Measurements from ENCODE around the gene TEKT3.

TEKT3 gene

DNA sequence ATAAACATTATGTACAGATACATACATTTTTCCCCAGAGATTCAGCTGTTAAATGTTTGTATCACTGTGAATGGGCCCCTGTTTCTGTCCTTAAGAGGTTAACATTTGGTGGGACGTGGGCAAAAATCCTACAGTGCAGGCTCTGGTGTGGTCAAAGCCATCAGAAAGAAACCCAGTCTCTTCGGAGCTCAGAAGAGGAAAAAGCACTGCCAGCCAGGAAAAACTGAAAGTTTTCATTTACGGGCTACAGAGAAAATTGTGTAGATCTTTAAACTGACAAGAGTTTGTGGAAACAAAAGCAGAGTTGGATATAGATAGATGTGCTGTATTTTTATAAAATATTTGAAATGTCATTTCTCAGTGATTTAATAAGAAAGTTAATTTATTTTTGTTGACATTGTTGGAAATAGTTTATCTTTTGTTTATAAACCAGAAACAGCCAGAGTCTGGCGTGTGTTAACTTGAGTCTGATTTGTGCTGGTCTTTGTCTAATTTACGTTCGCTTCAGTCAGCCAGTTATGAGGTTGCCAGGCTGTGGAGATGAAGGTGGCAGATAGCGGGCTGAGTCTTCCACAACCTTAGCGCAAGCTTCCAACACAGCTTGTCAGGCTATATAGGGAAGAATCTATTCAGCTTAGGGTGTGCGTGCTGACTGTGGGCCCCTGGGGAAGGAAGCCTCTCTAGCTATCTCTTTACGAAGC, 9.5 kb upstream of the TEKT3 start:
- DNase-seq (ENCODE audit: low spot score) = no peak

DNA sequence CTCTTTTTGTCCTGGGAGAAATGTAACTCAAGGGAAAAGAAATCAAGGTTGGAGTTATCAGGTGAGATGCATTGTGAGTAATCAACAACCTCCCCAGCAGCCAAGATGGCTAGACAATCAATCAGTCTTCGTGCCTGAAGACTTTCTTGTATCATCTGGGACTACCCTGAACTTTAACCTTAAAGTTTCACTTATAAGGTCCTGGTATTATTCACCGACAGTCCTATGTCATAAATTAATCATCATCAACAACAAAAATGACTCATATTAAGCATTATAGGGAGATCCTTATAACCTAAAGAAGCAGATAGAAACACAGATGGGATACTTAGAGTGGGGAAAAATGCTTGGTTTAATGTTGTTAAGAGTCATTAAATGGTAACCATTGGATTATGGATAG, 7.7 kb upstream of the TEKT3 start:
- DNase-seq (ENCODE audit: low spot score) = no peak

DNA sequence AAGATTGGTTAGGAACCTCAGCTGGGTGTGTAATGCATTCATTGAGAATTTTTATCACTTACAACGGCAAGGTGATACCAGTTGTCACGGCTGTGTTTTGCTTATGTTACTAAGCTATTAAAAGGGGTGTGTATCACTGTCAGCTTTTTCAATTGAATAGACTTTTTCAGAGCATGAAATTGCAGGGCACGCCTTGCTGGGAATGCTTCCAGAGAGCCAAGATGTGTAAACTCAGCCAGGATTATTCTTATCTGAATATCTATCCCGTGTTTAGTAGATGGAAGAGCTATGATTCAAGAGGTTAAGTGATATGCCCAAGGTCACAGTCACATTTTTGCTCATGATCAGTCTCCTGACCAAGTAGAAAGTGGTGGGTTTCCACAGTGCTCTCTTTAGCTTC, 6.6 kb upstream of the TEKT3 start:
- DNase-seq (ENCODE audit: low spot score) = no peak

DNA sequence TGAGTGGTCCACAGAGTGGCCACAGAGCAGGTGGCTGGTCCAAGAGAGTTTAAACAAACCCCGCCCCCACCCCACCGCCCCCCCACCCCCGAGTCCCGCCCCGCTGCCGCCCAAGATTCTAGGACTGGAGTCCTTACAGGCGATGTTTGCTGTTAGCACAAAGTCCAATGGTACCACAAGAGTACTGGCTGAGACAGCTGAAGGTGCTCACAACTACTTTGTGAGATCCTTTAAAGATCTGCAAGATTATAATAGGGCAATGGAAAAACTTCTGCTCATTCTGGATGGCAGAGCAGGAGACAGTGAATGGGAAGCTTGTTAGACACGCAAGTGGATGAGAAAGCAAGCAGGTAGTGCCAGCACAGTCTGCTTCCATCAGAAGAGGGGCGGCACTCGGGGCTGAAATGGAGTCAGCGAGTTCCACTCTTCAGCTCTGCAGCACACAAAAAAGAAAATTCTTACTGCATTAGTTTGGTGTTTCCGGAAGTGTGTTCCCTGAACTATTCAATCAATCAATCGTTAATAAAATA, 4.7 kb upstream of the TEKT3 start:
- DNase-seq (ENCODE audit: low spot score) = no peak

DNA sequence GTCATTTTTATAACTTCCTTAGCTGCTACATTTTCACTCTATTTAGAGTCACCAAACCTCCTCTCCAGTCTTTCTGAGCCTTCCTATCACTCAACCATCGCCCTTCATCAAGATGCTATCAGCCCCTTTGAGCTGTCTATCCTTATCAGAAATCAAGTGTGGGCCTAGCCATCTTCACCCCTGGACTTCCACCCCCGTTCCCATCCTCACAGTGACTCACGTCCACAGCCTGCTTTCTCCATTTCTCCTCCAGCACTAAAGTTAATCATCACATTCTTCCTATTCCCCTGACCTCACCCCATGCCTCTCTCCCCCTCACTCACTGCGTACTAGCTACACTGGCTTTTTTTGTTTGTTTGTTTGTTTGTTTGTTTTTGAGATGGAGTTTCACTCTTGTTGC, 2.4 kb upstream of the TEKT3 start:
- DNase-seq (ENCODE audit: low spot score) = peak; percentile 46

DNA sequence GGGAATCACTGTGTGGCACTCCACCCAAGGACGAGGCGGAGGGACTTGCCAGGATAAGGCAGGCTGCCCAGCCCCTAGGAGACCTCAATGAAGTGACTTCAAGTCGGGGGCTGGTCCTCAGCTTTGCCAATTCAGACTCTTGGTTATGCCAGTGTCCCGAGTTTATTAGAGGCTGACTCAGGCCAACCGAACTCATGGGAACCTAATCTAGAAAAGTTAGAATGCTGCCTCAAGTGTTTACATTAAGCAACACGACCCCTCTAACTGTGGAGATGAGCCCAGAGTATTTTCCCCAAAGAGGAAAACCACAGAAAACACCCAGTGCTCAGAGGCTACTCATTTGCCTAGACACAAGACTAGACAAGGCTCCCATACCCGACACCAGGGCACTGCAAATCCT, 1.1 kb upstream of the TEKT3 start:
- no peak for DNase-seq (ENCODE audit: low spot score)

DNA sequence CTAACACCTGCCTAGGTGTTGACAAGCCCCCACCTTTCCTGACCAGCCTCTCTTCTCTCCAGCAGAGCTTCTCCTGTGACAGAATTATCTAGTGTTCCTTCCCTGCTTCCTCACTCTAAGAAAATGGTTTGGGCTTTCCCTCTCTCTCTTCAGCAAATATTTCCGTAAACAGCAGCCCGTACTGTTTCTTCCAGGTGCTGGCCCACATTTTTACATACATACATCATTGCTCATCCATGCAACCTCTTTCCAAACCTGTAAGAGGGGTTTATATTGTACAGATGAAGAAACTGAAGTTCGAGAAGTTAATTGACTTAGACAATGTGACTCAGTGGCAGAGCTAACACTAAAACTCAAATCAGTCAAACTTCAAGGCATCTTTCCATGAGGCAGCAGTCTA, 569 bp upstream of the TEKT3 start:
- no peak for DNase-seq (ENCODE audit: low spot score)

DNA sequence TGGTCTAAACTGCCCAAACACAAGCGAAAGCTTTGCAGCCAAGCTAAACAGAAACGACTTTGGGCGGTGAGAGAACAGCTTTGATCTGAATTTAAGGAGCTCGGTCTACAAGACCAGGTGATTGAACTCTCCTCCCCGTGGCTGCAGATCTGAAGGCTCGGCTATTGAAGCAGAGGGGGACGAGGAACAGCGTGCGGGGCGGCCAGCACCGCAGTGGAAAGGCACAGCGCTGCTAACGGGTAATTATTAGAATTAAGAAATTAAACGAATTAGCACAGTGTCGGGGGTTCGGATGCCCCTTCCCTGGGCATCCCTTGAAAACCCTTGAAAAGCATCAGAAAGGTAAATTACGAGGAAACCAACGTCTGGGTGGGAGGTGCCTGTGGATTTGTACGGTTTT, 431 bp downstream of the TEKT3 start:
- DNase-seq (ENCODE audit: low spot score) = no peak

DNA sequence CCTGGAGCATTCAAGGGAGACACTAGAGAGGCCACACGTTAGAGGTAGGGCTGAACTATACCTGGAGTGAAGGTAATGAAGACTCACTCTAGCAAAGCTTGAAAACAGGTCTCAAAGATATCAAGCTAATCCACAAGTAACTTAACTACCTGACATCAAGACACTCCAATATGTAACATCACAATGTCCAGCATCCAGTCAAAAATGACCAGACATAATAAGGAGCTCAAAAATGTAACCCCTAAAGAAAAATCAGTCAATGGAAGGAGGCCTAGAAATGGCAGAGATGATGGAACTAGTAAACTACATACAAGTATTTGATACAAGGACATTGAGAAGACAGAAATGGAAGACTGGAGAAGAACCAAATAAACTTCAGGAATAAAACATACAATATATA, 6.0 kb downstream of the TEKT3 start:
- DNase-seq (ENCODE audit: low spot score) = no peak

DNA sequence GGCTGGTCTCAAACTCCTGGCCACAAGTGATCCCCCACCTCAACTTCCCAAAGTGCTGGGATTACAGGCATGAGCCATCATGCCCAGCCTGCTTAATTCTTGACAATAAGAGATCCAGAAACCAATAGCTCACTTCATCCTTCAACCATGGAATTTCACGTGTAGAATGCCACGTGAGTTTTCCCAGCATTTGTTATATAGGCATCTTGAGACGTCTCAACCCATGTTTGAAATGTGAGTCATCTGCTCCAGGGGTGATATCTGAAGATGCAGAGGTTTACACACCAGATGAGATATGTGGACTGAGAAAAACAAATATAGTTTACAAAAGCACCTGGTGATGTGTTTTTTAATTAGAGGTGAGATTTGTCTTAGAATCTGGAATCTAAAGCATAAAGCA, 7.1 kb downstream of the TEKT3 start:
- DNase-seq (ENCODE audit: low spot score) = no peak

DNA sequence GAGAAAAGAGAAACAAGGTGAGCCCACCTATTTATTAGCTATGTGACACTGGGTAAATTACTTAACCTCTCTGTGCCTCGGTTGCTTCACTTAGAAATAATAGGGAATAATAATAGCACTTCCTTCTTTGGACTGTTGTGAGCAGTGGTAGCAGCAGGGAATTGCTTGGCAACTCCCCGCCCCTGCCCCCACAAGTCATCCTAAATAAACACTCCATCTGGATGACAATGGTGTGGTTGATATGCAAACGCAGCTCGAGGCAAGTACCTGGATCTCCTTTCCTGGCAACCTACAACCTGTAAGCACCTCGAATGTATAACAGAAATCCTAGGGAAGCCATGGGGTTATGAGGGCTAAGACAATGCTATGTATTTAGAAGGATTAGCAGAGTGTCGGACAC, 9.1 kb downstream of the TEKT3 start:
- no peak for DNase-seq (ENCODE audit: low spot score)

DNA sequence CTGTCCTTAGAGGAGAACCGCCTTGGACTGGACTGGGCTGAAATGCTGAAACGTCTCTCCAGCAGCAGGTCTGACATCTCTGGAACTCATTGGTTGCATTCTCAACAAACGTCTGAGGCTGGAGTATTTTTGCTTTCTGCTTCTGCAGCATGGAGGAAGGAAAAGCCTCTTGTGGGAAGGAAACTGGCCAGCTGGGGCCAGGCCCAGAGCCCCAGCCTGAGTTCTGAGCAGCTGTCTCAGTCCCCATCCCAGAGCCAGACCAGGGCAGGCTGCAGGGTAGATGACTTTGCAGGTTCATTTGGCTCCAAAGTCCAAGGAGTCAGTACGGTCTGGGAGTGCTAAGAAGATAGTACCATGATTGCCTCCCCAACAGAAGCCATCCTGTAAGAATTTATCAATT, 18.3 kb downstream of the TEKT3 start:
- no peak for DNase-seq (ENCODE audit: low spot score)

DNA sequence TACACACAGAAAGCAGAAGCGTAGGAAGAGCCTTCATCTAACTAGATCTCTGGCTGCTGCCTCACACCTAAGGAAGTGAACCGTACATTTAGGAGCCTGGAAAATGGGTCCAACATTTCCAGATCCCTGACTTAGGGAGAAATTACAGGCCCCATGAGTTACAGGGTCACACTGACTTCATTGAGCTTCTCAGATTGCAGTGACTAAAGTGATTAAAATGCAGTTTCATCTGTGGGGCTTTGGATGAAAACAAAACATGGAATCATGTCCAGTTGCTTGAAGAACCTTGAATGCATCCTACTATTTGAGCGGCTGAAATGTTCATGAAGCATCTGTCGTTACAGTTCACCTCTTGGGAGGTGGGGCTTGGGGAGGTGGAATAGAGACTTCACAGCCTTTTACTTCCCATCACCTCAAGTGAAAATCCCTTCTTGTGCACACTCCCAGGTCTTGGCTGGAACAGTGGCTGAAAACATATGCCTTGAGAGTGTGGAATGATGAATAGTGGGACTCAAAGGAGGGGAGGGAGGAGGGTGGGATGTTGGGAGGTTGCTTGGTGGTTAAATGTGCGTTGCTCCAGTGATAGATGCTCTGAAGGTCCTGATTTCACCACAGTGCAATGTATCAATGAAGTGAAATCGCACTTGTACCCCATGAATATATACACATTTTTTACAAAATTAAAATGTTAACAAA, 19.7 kb downstream of the TEKT3 start:
- DNase-seq (ENCODE audit: low spot score) = no peak

DNA sequence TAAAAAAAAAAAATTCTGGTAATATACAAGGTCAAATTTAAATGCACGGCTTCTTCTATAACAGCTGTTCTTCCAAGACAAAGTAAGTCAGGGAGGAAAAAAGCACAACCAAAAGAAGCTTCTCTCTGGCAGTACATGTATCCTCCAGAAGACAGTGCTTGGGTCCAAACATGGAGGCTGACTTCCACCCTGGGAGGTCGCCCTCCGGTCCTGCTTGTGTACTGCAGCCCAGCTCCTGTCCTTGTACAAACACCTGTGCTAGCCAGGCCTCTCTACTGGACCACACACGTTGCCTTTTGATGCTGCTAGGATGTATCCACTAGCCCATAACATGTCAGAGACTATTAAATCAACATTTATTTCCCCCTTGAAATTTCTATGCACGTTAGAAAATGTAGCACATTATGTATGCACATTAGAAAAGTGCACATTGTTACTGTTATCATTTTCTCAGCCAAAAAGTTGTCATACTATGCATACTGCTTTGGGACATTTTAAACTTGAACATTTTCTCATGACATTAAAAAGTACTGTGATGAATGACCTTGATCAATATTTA, 21.9 kb downstream of the TEKT3 start:
- no peak for DNase-seq (ENCODE audit: low spot score)

DNA sequence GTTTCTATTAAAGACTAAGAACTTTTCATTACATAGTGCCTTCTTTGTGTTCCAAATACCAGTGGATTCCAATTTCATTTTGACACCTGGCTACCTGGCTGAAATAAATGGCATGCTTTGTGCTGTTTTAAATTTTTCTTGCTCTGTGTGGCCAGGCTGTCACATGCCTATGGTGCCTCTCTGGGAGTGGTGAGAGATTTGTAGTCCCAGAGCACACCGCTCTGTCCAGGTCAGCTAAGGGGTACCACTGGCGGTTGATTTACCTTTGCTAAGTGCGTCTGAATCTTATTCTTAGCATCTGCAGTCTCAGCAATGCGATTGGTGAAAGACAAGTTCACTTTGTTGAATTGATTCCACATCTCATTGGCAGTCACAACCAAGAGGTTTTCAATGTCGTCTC, 29.4 kb downstream of the TEKT3 start:
- no peak for DNase-seq (ENCODE audit: low spot score)

DNA sequence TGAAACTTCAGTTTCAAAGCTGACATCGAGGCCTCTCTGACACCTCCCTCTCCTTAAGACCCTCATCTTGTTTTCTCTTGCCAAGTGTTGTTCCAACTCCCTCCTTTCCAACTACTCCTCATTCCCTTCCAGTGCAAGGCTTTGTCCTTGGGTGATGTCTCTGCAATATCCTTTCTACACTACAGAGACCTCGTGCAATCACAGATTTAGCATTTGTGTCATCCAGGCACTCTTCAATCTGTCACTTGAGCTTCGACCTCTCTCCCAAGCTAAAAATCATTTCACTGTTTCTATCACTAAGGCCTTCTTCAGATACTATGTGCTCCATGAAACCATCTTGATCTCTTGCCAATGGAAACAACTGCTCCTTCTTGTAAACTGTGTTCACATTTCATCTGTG, 31.6 kb downstream of the TEKT3 start:
- DNase-seq (ENCODE audit: low spot score) = no peak

DNA sequence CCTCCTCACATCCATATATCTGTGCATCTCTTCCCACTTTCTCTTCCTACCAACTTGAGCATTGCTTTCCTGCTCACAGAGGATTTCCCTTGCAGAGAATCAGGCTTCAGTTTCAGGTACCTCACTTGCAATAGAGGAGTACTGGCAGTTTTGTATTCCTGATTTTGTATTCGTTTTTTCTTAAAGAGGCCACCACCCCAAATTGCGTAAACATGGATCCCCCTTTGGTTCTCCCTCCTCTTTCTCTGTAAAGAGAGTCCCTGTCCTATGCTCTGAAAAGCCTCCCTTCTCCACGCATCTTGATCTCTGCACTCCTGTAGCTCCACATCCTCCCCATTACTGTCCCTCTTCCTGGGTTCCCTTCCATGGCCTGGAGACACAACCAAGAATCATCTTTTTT, 32.2 kb downstream of the TEKT3 start:
- no peak for DNase-seq (ENCODE audit: low spot score)

DNA sequence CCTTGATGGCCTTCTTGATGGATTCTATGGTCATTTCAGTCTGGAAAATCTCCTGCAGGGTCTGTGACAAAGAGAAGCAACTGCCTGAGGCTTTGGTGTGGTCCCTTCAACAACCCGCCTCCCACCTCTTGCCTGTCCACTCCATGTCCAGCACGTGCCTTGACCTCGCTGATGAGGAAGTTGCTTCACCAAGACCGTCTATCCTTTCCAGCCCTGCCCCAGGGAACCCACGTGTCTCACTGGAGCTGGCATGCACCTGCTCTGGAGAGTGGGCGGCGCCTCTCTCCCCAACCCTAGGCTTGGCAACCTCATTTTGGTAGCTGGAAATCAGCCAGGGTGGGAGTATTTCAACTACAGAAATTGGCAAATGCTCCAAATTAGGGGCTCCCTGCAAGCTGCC, 32.6 kb downstream of the TEKT3 start:
- DNase-seq (ENCODE audit: low spot score) = no peak

DNA sequence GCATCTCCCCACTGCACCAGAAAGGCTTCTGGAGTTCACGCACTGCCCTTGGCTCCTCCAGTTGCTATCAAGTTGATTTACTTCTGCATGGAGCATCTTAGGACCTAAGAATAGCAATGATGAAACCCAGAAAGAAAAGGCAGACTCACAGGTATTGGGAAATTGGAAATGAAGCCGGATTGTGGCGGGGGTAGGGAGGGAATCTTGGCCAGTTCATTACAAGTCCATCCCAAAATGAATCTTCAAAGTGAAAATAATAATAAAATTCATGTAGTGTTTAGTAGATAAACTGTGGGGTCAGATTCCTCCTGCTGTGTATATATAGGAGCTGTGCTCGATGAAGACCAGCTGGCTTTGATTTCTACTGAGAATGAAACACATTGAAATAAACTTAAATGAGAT, 33.7 kb downstream of the TEKT3 start:
- DNase-seq (ENCODE audit: low spot score) = no peak

DNA sequence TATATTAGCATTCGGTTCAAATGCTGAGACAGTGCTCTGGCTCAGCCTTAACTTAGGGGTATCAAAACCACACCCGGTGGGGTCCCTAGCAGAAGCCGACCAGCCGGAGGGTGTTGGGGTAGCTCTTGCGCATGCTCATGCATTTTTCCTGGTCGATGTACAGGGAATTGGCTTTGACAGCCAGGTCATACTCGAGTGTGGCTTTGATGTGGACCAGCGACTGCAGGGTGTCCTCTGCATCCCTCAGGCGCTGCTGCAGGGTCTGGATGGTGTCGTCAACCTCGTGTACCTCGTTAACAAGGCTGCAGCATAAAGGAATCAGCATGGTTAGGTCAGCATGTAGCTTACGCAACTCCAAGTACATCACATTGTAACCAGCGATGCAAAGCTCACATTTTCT, 37.5 kb downstream of the TEKT3 start:
- DNase-seq (ENCODE audit: low spot score) = no peak

DNA sequence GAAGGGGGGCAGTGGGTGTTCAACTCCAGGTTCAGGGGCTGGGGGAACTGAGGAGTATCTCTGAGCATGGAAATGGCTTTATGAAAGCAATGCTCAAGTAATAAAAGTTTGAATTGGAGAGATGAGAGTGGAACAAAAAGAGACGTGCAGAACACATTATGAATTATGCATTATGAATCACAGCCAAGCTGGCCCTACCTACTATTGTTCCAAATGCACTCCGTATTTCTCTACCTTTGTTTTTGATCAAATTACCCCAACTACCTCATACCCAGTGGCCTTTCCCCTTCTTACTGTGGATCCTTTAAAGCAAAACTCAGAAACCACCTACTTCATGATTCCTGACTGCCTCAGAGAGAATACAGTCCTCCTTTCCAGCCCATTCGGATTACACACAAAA, 38.1 kb downstream of the TEKT3 start:
- DNase-seq (ENCODE audit: low spot score) = no peak

DNA sequence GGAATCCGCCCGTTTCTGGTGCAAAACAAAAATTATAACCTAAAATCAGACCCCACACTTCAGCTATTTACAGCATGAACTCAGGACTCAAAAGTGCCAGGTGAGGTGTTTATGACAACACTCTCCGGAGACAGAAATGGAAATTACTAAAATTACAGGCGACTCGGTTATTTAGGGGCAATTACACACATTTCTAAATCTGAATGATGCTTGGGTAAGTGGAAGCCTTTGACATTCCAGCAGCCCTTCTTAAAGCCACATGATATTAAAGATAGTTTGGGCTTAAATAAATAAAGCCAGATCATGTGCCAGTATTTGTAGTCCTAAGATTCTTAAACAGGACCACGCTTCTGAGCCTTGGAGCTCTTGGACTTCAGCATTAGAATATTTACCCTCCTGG, 39.6 kb downstream of the TEKT3 start:
- DNase-seq (ENCODE audit: low spot score) = no peak

DNA sequence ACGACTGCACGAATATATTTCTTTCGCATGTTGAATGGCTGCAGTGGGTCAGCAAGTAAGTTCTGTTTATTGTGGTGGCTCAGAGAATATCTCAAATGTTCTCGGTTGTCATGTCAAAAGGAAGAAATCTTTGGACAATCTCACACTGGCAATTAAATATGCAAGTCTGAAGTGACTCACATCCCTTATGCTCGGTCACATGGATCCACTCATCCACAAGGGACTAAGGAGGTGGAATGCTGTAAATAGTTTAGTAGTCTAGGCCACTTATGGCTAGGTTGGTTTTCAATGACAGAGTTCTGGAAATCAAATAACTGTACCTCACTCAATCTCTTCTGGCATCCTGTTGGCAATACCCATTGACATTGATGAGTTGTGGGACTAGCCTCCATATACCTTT, 43.2 kb downstream of the TEKT3 start:
- DNase-seq (ENCODE audit: low spot score) = peak; percentile 82

DNA sequence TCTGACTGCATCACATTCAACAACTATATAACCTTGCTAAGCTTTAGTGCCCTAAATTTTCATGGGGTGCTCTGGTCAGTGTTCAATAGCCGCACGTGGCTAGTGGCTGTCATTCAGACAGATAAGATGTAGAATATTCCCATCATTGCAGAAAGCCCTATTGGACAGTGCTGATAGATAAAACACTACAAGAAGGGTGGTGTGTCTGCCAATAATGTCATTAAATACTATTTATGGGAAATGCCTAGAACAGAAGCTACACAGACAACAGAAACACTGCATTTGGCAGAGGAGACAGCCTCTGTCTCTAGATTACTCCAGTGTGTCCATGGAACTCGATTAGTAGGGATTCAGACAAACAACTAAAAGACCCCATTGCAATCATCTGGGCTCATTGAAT, 47.8 kb downstream of the TEKT3 start:
- DNase-seq (ENCODE audit: low spot score) = no peak

Measured in kidney tubule cell (primary cell).